Measurements from ENCODE around the gene ATAT1. TPM values are rescaled to one million over a fixed set of nuclear protein-coding genes. Genes with fewer than 3 reads are reported as not detected.
A peak's percentile ranks its signal among the peaks of the same experiment; 100 is the strongest.

Gene ATAT1
- total and polyA plus RNA-seq, 9 of the 15 experiments (the other 6 are each of a cell fraction or from before 2014, with no cell fraction given): 0.65 to 5.8 (median 1.6) TPM

DNA sequence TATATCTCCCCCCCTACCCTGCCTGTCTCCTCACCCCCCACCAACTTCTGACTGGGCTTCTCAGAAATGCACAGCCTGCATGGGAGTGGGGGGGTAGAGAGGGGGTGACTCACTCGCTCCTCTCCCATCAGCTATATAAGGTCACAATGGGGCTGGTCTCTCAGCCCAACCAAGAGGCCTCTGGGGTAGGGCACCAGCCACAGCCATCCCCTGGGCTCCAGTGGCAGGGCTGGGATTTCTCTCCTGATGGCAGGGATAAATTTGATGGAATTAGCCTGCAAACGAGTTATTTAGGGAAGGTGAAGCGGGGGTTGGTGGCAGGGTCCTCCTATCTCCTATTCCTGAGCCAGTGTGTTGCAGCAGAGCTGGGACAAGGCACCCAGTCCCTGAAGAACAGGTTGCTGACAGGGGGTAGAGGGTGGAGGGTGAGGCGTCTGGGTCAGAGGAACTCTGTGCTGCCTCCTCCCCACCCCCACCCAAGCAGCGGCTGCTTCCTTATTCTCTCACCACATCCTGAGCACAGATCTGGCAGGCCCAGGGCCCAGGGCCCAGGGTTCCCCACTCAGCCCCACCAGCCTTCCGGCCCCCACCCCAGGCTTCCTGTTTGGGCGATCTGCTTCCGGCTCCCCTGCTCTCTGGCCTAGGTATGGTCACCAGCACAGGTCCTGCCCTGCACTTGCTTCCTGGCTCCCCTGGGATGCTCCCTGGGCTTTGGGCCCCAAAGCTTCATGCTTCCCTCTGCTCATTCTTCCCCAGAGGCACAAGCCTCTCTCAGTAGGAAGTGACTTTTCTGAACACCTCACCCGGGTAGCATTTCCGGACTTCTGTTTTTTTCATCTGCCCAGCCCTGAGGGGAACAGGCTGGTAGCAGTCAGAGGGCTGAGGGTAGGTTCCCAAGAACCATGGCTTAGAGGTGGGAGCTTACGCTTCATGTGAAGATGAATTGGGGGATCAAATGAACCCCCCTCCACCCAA lies 55.8 kb downstream of the ATAT1 start (continued):
- TF ChIP-seq ZNF232 (CRISPR knock-in tag; IDR thresholded peaks at IDR 0.05): 0 out of 2 replicates have a peak, but pooled peaks have one; percentile 59
- peak; percentile 30 for TF ChIP-seq NFRKB (IDR thresholded peaks at IDR 0.05; ENCODE audit: low read depth)
- peak; percentile 17 to 29; a peak in 1 of 4 replicates for TF ChIP-seq ARNT (IDR thresholded peaks at IDR 0.05)
- TF ChIP-seq, protein P1, sequence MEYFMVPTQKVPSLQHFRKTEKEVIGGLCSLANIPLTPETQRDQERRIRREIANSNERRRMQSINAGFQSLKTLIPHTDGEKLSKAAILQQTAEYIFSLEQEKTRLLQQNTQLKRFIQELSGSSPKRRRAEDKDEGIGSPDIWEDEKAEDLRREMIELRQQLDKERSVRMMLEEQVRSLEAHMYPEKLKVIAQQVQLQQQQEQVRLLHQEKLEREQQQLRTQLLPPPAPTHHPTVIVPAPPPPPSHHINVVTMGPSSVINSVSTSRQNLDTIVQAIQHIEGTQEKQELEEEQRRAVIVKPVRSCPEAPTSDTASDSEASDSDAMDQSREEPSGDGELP (CRISPR knock-in tag; IDR thresholded peaks at IDR 0.05; ENCODE audit: borderline replicate concordance): peak; percentile 54; the same call in 1 of the 2 replicates
- peak; percentile 11 for TF ChIP-seq NEUROD1 (IDR thresholded peaks at IDR 0.05; ENCODE audit: borderline replicate concordance, low read depth, low read length, partially characterized antibody)
- no peak for TF ChIP-seq ATF1 (CRISPR knock-in tag; IDR thresholded peaks at IDR 0.05)
- TF ChIP-seq ATF1 (tag; IDR thresholded peaks at IDR 0.05): peak; percentile 50
- peak; percentile 95 to 98 for TF ChIP-seq ETV6 (IDR thresholded peaks at IDR 0.05; ENCODE audit: borderline replicate concordance in 1 of 2, low read depth in 2 of 2, low read length in 1 of 2)
- no peak for TF ChIP-seq ETV6 (CRISPR knock-in tag; IDR thresholded peaks at IDR 0.05; ENCODE audit: borderline replicate concordance)
- peak; percentile 95 for TF ChIP-seq ELF1 (tag; IDR thresholded peaks at IDR 0.05)
- 0 out of 2 replicates have a peak, but pooled peaks have one; percentile 37 for TF ChIP-seq ZBED1 (IDR thresholded peaks at IDR 0.05)
- TF ChIP-seq HSF4 (CRISPR knock-in tag; IDR thresholded peaks at IDR 0.05; ENCODE audit: borderline replicate concordance): no peak
- no peak for TF ChIP-seq TFAM (CRISPR knock-in tag; conservative IDR thresholded peaks at IDR 0.05)
- TF ChIP-seq SMARCA5 (IDR thresholded peaks at IDR 0.05): peak; percentile 90
- peak; percentile 91 to 98; a peak in 3 of 4 replicates for TF ChIP-seq SRF (CRISPR knock-in tag; IDR thresholded peaks at IDR 0.05)
- TF ChIP-seq, protein P2, sequence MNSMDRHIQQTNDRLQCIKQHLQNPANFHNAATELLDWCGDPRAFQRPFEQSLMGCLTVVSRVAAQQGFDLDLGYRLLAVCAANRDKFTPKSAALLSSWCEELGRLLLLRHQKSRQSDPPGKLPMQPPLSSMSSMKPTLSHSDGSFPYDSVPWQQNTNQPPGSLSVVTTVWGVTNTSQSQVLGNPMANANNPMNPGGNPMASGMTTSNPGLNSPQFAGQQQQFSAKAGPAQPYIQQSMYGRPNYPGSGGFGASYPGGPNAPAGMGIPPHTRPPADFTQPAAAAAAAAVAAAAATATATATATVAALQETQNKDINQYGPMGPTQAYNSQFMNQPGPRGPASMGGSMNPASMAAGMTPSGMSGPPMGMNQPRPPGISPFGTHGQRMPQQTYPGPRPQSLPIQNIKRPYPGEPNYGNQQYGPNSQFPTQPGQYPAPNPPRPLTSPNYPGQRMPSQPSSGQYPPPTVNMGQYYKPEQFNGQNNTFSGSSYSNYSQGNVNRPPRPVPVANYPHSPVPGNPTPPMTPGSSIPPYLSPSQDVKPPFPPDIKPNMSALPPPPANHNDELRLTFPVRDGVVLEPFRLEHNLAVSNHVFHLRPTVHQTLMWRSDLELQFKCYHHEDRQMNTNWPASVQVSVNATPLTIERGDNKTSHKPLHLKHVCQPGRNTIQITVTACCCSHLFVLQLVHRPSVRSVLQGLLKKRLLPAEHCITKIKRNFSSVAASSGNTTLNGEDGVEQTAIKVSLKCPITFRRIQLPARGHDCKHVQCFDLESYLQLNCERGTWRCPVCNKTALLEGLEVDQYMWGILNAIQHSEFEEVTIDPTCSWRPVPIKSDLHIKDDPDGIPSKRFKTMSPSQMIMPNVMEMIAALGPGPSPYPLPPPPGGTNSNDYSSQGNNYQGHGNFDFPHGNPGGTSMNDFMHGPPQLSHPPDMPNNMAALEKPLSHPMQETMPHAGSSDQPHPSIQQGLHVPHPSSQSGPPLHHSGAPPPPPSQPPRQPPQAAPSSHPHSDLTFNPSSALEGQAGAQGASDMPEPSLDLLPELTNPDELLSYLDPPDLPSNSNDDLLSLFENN (IDR thresholded peaks at IDR 0.05; ENCODE audit: low read depth in 2 of 2, low read length in 2 of 2): peak in 1 of 2 experiments; percentile 73; a peak in 2 of 4 replicates

All from K562 (cell line).